ENCODE measurements around the gene LRBA.

GRCh38 chr4:150237110-150237872 is 777.8 kb downstream of the LRBA start:
- TF ChIP-seq POLR2AphosphoS5 (IDR thresholded peaks at IDR 0.05) (peak in 1 of 2 donors; percentile 27), CTCF (IDR thresholded peaks at IDR 0.05) (no peak), POLR2A (IDR thresholded peaks at IDR 0.05; ENCODE audit: low read depth) (no peak), EP300 (IDR thresholded peaks at IDR 0.05) (no peak)
